Osteoblast (primary cell): ENCODE measurements around the gene RNF138. TPM values are rescaled to one million over a fixed set of nuclear protein-coding genes. Genes with fewer than 3 reads are reported as not detected.

Experiments
- DNase-seq: peaks from one replicate; pipeline ENCODE4 v3.0.0; 2011; ENCODE audit warnings: low spot score, mixed read lengths; ENCODE audit not compliant: insufficient read length; ENCODE audit errors: missing footprints
- H2AFZ ChIP-seq: 2 replicates; pipeline ENCODE4 v1.6.0; 2011; ENCODE audit warnings: mild to moderate bottlenecking, low read length
- H3K27ac ChIP-seq: 2 replicates; pipeline ENCODE4 v1.5.1; 2011; ENCODE audit warnings: mild to moderate bottlenecking, low read depth, low read length, moderate library complexity
- H3K27me3 ChIP-seq: 2 replicates; pipeline ENCODE4 v1.6.0; 2012; ENCODE audit warnings: mild to moderate bottlenecking, control low read depth, inconsistent platforms, low read length, moderate library complexity; ENCODE audit not compliant: insufficient read depth
- H3K36me3 ChIP-seq: 2 replicates; pipeline ENCODE4 v1.5.1; 2011; ENCODE audit warnings: mild to moderate bottlenecking, low read length, control low read depth, moderate library complexity; ENCODE audit not compliant: insufficient read depth
- H3K4me1 ChIP-seq: 2 replicates; pipeline ENCODE4 v1.5.1; 2011; ENCODE audit warnings: mild to moderate bottlenecking, low read length, control low read depth, moderate library complexity; ENCODE audit not compliant: insufficient read depth
- H3K4me2 ChIP-seq: 2 replicates; pipeline ENCODE4 v1.6.0; 2011; ENCODE audit warnings: mild to moderate bottlenecking, low read length; ENCODE audit not compliant: insufficient read depth
- H3K4me3 ChIP-seq: fragments of 200-600 bp; sonication (generic); 3 replicates; pipeline ENCODE4 v1.5.1; 2012; ENCODE audit warnings: mild to moderate bottlenecking, low read length, inconsistent platforms; ENCODE audit not compliant: insufficient read depth
- H3K79me2 ChIP-seq: 2 replicates; pipeline ENCODE4 v1.6.0; 2012; ENCODE audit warnings: mild to moderate bottlenecking, low read length, control low read depth, inconsistent platforms; ENCODE audit not compliant: insufficient read depth
- H3K9me3 ChIP-seq: 2 replicates; pipeline ENCODE4 v1.5.1; 2011; ENCODE audit warnings: low read depth, low read length, control low read depth
- H4K20me1 ChIP-seq: 2 replicates; pipeline ENCODE4 v1.6.0; 2012; ENCODE audit warnings: mild to moderate bottlenecking, low read length, control low read depth; ENCODE audit not compliant: insufficient read depth
- CTCF ChIP-seq: IDR thresholded peaks from 2 replicates; pipeline ENCODE4 v1.5.1; 2011; ENCODE audit warnings: mild to moderate bottlenecking, low read depth, low read length, moderate library complexity; ENCODE audit errors: extremely low read depth
- total RNA-seq: library from RNA; depleted of rRNA; stranded (reverse); fragments of >200 nt; gene quantifications from 2 replicates; pipeline ENCODE4 v1.2.3, GENCODE V29; 2012

Gene RNF138
- total RNA-seq, 1 donor: 21.4 TPM

DNA sequence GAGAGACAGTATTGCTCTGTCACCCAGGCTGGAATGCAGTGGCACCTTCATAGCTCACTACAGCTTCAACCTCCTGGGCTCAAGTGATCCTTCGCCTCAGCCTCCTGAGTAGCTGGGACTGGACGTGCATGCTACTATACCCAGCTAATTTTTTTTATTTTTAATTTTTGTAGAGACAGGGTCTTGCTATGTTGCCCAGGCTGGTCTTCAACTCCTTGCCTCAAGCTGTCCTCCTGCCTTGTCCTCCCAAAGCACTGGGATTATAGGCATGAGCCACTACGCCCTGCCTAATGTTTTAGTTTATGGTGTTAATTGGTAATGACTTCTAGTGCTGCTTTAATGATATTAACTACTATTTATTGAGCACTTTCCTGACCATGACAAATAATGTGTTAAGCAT lies 18.3 kb downstream of the RNF138 start:
- peaks cover 76% of the 10 kb centered on the region for H3K79me2 ChIP-seq
- no peak for TF ChIP-seq CTCF

GRCh38 chr18:32111706-32112105 lies 20.0 kb downstream of the RNF138 start:
- Histone ChIP-seq H3K79me2 (peaks cover 69% of the 10 kb centered on the region), H3K36me3 (peaks cover 3% of the 10 kb centered on the region)

More for the DNA sequence above, 18.3 kb downstream of the RNF138 start:
- H3K4me2 ChIP-seq: no peak overlapping the region
- no peaks in the 10 kb centered on the region for H3K36me3 ChIP-seq
- no peaks in the 10 kb centered on the region for H3K9me3 ChIP-seq
- no peaks in the 10 kb centered on the region for H3K4me1 ChIP-seq
- no peak overlapping the region for H2AFZ ChIP-seq
- no peaks in the 10 kb centered on the region for H4K20me1 ChIP-seq
- no peak for DNase-seq
- H3K27ac ChIP-seq: no peak overlapping the region
- no peak overlapping the region for H3K4me3 ChIP-seq
- H3K27me3 ChIP-seq: no peaks in the 10 kb centered on the region

GRCh38 chr18:32112826-32113225 lies 21.2 kb downstream of the RNF138 start:
- no peaks in the 10 kb centered on the region for H3K27me3 ChIP-seq
- TF ChIP-seq CTCF: no peak
- H3K9me3 ChIP-seq: no peaks in the 10 kb centered on the region
- DNase-seq: no peak
- no peak overlapping the region for H3K4me3 ChIP-seq
- H3K4me2 ChIP-seq: no peak overlapping the region
- no peaks in the 10 kb centered on the region for H3K4me1 ChIP-seq
- H2AFZ ChIP-seq: no peak overlapping the region
- peaks cover 67% of the 10 kb centered on the region for H3K79me2 ChIP-seq
- no peaks in the 10 kb centered on the region for H4K20me1 ChIP-seq
- peaks cover 3% of the 10 kb centered on the region for H3K36me3 ChIP-seq
- no peak overlapping the region for H3K27ac ChIP-seq

More at GRCh38 chr18:32111706-32112105, 20.0 kb downstream of the RNF138 start:
- no peaks in the 10 kb centered on the region for H3K4me1 ChIP-seq
- no peaks in the 10 kb centered on the region for H3K27me3 ChIP-seq
- DNase-seq: no peak
- H4K20me1 ChIP-seq: no peaks in the 10 kb centered on the region
- no peak overlapping the region for H2AFZ ChIP-seq
- H3K9me3 ChIP-seq: no peaks in the 10 kb centered on the region
- TF ChIP-seq CTCF: no peak
- no peak overlapping the region for H3K27ac ChIP-seq
- no peak overlapping the region for H3K4me3 ChIP-seq
- H3K4me2 ChIP-seq: no peak overlapping the region

DNA sequence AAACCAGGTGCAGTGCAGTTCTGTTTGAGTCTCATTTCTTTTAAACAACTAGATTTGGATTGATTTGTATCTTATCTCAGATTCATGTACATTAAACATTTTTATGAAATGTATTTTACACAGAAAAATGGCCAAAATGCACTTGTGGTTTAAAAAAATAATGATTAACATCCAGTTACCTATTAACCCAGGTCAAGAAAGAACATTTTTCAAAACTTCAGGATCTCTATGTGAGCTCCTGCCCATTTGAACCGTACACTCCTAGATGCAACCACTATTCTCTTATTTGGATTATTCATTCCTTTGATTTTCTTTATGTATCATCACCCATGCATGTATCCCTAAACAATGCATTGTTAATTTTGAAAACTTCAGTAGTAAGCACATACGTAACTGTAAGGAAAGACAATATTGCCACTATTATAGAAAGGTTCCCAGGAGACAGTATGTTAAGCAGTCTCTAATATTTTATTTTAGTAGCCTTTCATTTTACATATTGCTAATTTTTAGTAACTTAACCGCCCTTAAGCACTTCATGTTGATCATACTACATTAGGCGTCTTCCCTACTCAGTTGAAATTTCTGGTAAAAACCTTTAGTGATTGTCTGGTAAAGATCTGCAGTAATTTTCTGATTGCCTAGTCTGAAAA lies 22.7 kb downstream of the RNF138 start:
- no peak for TF ChIP-seq CTCF
- Histone ChIP-seq H3K9me3 (no peaks in the 10 kb centered on the region), H3K36me3 (peaks cover 3% of the 10 kb centered on the region), H3K27ac (no peak overlapping the region), H4K20me1 (no peaks in the 10 kb centered on the region), H3K79me2 (peaks cover 51% of the 10 kb centered on the region), H3K4me3 (no peak overlapping the region), H3K4me2 (no peak overlapping the region), H2AFZ (no peak overlapping the region), H3K27me3 (no peaks in the 10 kb centered on the region), H3K4me1 (no peaks in the 10 kb centered on the region)
- no peak for DNase-seq
